Stimulated activated CD8-positive, alpha-beta memory T cell treated with anti-CD3 and anti-CD28 coated beads, Interleukin-12 subunit alpha, Interleukin-12 subunit beta, amount 100 ng/mL, for 24 hours (primary cell): Measurements from ENCODE around the gene PPP1R12C.
A peak's percentile ranks its signal among the peaks of the same experiment; 100 is the strongest.
"Not testable (repeated sequence)": the region's sequence is repeated elsewhere in the genome, so short reads cannot be mapped to it uniquely, and the experiment has no call there.

Experiments used
- DNase-seq: peaks from one replicate; pipeline ENCODE4 v3.0.0-alpha.2; 2020; ENCODE audit errors: extremely low read depth

Gene PPP1R12C

GRCh38 chr19:55076321-55076720, 41.1 kb downstream of the PPP1R12C start:
- no peak for DNase-seq

DNA sequence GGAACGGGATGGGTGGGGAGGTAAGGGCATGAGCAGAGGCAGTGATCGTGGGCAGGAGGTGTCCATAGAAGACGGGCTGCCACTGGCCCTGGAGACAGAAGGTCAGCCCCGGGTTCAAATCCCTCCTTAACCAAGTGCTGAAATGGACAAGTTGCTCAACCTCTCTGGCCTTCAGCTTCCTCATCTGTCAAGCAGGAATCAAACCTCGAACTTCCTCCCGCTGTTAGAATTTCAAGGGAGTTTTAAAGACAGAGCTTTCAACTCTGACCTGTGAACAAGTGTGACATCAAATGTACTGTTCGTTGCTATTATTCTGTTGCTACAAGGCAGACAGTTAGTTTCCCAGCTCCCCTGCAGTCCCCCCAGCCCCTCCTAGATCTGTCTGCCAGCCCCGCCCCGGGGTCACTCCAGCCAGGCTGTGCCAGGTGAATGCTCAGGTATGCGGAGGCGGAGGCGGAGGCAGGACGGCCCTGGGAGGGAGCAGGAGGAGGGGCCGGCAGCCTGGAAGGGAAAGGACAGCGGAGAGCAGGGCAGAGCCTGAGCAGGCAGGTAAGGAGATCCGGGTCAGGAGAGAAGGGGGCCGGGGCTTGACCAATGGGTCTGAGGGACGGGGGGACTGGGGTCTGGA, 42.0 kb downstream of the PPP1R12C start, which contains the start of gene EPS8L1:
Gene EPS8L1 (plus strand): TSS at position 499 of the 628 bp plus-strand sequence. CDS start 576 bp downstream, outside the sequence.
- DNase-seq: no peak

DNA sequence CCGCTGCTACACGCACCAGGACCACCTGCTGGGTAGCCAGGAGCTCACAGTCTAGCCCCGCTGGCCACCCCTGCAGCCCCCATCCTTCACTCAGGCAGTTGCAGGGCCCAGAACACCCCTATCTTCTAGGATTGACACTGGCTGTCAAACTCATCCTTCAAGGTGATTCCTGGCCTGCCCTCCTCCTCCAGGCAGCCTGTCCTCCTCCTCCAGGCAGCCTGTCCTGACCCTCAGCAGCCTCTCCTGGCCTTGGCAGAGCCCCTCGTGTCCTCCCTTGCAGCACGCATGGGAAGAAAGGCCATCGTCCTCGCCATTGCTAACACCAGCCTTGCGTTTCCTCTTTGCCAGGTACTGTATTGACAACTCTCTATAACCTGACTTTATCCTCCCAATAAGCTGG, 45.5 kb downstream of the PPP1R12C start:
- DNase-seq: no peak

- no peak for DNase-seq
These were observed 46.3 kb downstream of the PPP1R12C start for GRCh38 chr19:55071129-55071502.

- DNase-seq: no peak
These were observed 46.8 kb downstream of the PPP1R12C start for GRCh38 chr19:55070466-55071128.

GRCh38 chr19:55069865-55070197, 47.6 kb downstream of the PPP1R12C start:
- no peak for DNase-seq

GRCh38 chr19:55068950-55069864, 48.2 kb downstream of the PPP1R12C start:
- no peak for DNase-seq

GRCh38 chr19:55067869-55068268, 49.6 kb downstream of the PPP1R12C start:
- DNase-seq: no peak

- no peak for DNase-seq
These were observed 51.2 kb downstream of the PPP1R12C start for GRCh38 chr19:55066107-55066709.

- not testable (repeated sequence) for DNase-seq
These were observed 51.9 kb downstream of the PPP1R12C start for GRCh38 chr19:55065516-55065915.

- DNase-seq: no peak
These were observed 54.0 kb downstream of the PPP1R12C start for GRCh38 chr19:55063492-55063843.

DNA sequence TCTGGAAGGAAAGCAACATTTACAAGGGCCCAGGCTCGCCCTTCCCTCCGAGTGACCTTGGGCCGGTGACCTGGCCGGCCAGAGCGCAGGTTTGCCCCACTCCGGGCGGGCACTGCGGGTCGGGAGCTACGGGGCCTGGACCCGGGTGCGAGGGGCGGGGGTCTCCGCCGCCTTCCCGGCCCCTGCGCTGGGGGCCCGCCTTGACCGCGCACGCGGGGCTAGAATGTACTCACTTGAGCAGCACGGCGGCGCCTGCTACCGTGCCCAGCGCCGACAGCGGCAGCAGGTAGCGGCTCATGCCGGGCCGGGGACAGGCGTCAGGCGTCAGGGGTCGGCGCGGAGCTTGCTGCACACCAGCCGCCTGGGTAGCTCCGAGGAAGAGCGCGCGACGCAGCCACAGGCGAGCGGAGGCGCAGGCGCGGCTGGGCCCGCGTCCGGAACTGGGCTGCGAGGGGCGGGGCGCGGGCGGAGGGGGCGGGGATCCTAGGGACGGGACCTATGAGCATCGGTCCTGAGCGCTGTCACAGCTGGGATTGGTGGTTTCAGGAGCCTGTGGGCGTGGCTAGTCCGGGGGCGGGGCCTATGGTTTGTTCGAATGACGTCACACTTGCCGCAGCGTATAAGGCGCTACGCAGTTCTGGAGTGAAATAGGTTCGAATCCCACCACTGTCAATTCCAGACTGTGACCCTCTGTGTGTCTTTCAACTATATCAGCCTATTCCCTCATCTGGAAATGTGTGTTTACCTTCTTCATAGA, 54.5 kb downstream of the PPP1R12C start, which contains the start of gene RDH13:
Gene RDH13 (minus strand): TSS at position 414 of the 757 bp plus-strand sequence. CDS start 116 bp downstream, at position 298.
- peak; percentile 97 for DNase-seq

GRCh38 chr19:55060287-55060686, 57.1 kb downstream of the PPP1R12C start:
- DNase-seq: not testable (repeated sequence)

- DNase-seq: no peak
These were observed 58.4 kb downstream of the PPP1R12C start for GRCh38 chr19:55058781-55059610.

- no peak for DNase-seq
These were observed 60.6 kb downstream of the PPP1R12C start for GRCh38 chr19:55056827-55057226.

DNA sequence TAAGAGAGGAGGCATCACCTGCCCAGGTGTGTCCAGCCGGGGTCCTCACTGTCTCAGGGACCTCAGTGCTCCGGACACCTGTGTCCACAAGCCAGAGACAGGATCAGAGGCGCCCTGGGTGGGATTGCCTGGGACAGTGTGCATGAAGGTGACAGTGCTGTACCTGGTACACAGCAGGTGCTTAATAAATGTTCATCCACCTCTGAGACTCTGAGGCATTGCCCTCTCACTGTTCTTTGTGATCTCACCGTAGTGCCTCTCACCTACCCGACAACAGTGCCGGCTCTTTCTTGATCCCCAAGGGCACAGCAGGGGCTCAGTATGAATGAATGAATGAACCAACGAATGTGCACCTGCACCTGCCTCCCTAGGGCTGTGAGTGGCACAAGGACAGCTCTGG, 63.7 kb downstream of the PPP1R12C start:
- no peak for DNase-seq

- no peak for DNase-seq
These were observed 66.5 kb downstream of the PPP1R12C start for GRCh38 chr19:55050749-55051532.

GRCh38 chr19:55048446-55048845, 69.0 kb downstream of the PPP1R12C start:
- DNase-seq: no peak

GRCh38 chr19:55047951-55048350, 69.5 kb downstream of the PPP1R12C start:
- no peak for DNase-seq
